Activated T-cell treated with anti-CD3 and anti-CD28 coated beads for 48 hours (primary cell): ENCODE results near the gene CDX1.

Experiments used
- DNase-seq: peaks from one replicate; pipeline ENCODE4 v3.0.0-alpha.2; 2020; ENCODE audit warnings: low read depth

Gene CDX1

GRCh38 chr5:150131978-150132694 lies 34.4 kb upstream of the CDX1 start:
- no peak for DNase-seq

- DNase-seq = no peak
Observed at GRCh38 chr5:150132740-150133139, 33.8 kb upstream of the CDX1 start.

GRCh38 chr5:150133581-150134197 lies 32.9 kb upstream of the CDX1 start:
- no peak for DNase-seq

GRCh38 chr5:150134198-150134588 lies 32.4 kb upstream of the CDX1 start:
- no peak for DNase-seq

GRCh38 chr5:150135557-150136304 lies 30.8 kb upstream of the CDX1 start:
- no peak for DNase-seq

- DNase-seq = no peak
Observed at GRCh38 chr5:150136305-150137167, 30.0 kb upstream of the CDX1 start.

- DNase-seq = no peak
Observed at GRCh38 chr5:150137168-150137957, 29.2 kb upstream of the CDX1 start.

- no peak for DNase-seq
Observed at GRCh38 chr5:150137997-150138396, 28.6 kb upstream of the CDX1 start.

GRCh38 chr5:150138551-150139265 lies 27.9 kb upstream of the CDX1 start:
- DNase-seq = no peak

GRCh38 chr5:150139334-150139733 lies 27.2 kb upstream of the CDX1 start:
- DNase-seq = no peak

- DNase-seq = no peak
Observed at GRCh38 chr5:150140830-150141229, 25.7 kb upstream of the CDX1 start.

GRCh38 chr5:150141544-150142184 lies 24.9 kb upstream of the CDX1 start:
- no peak for DNase-seq

- DNase-seq = no peak
Observed at GRCh38 chr5:150142185-150142958, 24.2 kb upstream of the CDX1 start.

GRCh38 chr5:150142959-150143349 lies 23.6 kb upstream of the CDX1 start:
- no peak for DNase-seq

- DNase-seq = no peak
Observed at GRCh38 chr5:150143350-150144245, 23.0 kb upstream of the CDX1 start.

GRCh38 chr5:150144246-150144801 lies 22.3 kb upstream of the CDX1 start:
- DNase-seq = no peak

- no peak for DNase-seq
Observed at GRCh38 chr5:150144879-150145278, 21.7 kb upstream of the CDX1 start.

GRCh38 chr5:150146235-150146634 lies 20.3 kb upstream of the CDX1 start:
- DNase-seq = no peak
